ENCODE measurements around the gene TTC39C.

GRCh38 chr18:24021505-24021904 lies 7.0 kb downstream of the TTC39C start:
- no peak for TF ChIP-seq CTCF (conservative IDR thresholded peaks at IDR 0.05; ENCODE audit: low read depth, low read length)
- TF ChIP-seq EZH2 (IDR thresholded peaks at IDR 0.05; ENCODE audit: borderline replicate concordance, low read depth, low read length, poor library complexity, severe bottlenecking): no peak
